ENCODE data around the gene PCAT7.
"Not testable (repeated sequence)": the region's sequence is repeated elsewhere in the genome, so short reads cannot be mapped to it uniquely, and the experiment has no call there.

The PCAT7 gene

DNA sequence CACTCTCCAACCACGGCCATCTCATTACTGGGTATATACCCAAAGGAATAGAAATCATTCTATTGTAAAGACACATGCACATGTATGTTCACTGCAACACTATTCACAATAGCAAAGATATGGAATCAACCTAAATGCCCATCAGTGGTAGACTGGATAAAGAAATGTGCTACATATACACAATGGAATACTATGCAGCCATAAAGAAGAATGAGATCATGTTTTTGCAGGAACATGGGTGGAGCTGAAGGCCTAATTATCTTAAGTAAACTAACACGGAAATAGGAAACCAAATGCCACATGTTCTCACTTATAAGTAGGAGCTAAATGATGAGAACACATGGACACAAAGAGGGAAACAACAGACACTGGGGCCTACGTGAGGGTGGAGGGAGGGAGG lies 9.4 kb downstream of the PCAT7 start:
- DNase-seq, result not testable (repeated sequence)

DNA sequence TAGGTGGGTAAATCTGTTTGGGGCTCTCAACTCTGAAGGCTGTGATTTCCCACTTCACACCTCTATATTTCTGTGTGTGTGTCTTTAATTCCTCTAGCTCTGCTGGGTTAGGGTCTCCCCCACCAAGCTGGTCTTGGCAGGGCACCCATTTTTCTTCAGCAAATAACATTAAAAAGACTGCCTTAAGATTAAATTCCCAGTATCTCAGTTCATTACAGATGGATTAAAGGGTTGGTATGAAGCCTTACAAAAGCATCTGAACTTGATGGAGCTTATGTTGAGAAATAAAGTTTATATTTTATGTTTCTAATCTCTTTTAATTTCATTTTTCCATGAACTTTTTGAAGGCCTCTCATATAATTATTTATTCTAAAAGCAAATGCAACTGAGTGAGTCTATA lies 11.7 kb downstream of the PCAT7 start:
- no peak for DNase-seq

DNA sequence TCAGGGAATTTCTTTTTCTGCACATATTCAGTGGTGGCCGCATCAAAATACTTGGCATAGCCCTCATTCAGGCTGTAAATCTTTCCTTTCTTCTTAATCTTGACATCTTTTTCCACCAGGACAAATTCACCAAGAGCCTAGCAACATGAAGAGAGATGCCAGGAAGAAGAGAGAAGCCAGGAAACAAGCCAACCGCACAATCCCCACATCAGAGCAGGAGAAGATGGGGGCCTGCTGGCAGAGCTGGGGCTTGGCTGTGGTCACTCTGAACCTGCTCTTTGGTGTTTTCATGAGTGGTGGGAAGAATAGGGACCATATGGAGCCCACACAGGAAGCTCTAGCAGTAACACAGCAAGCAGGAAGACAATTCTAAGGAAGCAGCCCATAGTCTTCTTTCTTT lies 12.4 kb downstream of the PCAT7 start:
- DNase-seq, result no peak

DNA sequence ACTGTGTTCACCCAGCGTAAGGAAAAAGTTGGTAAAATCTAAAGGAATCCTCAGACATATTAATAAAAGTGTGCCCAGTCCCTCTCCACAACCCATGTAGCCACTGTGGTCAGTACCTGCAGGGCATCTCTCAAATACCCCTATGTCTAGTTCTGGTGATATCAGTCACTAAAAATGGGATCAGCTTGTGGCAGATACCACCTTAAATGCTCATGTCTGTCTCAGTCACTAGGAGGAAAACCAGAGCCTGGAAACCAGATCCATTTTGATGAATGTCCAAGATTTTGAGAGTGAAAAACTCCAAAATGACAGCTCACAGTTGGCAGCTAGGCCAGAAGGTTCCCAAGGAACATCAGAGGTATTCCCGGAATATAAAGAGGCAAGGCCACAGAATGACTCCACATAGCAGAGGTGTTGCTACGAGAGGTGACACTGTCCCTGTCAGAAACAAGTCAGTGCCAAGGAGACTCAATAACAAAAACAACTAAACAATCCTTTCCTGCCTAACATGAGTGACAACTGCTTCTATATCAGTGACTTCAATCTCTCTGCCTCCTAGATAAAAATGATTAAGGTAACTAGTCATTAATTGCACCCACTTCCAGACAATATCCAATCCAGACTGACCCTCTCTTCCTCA lies 13.5 kb downstream of the PCAT7 start:
- DNase-seq, result no peak

DNA sequence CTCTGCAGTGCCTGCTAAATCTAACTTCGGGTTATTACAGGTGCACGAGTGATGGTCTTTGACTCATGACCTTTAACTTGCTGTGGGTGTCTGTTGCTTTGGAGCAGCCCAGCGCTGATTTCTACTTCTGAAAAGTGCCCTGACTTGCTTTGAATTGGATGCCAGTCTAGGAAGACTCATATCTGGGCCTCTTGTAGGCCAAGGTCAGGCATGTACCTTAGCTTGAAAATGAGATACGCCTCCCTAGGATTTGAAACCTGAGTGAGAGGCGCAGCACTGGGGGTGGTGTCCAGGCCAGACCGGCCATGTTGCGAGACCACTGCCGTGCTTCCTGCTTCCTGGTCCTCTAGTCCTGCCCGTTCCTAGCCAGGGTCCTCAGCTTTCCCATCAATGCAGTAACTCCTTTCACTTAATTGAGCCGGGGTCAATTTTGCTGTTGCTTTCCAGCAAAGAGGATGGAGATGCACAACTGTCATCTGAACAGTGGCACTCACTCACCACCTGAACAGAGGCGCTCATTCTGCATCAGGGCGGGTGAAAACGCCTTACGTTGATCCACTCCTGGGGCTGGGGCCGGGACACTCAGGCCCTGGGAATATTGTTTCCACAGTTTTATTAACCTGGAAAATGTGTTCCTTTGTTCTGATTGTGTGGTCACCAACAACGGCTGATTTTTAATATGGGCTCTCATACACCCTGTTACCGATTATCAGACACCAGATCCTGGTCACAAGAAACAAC lies 14.3 kb downstream of the PCAT7 start:
- DNase-seq, result no peak

DNA sequence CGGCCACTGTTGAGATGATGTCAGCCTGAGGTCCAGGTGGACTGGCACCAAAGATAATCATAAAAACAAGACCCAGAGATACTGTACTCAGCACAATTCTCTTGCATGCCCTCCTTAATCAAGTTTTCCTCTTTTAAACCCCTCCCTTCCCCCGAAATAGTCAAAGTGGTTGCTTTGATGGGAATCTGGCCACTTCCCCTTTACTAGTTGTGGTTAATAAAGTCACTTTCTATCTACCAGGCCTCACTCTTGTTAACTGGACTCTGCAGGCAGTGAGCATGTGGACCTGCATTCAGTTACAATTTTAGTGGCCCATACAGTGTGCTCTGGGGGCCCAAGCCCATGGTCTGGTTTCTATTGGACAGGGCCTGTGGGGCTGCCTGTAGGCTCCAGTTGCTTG lies 21.2 kb downstream of the PCAT7 start:
- no peak for DNase-seq

DNA sequence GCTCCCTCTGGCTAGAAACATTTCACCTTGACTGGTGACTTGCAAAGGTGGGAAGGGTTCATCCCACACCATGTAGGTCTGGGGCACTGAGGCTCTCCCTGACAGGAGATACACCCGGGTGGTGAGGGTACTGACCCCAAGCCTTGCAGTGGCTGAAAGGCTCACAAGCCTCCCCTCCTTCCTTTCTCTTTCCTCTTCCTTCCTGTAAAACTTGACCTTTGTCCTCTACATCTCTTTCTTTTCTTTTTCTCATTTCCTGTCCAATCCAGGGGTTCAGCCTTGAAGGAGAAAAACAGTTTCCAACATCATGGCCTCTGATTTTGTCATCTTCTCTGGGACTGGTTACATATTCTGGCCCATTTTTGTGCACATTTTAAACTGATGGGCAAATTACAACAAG lies 22.2 kb downstream of the PCAT7 start:
- DNase-seq, result no peak

DNA sequence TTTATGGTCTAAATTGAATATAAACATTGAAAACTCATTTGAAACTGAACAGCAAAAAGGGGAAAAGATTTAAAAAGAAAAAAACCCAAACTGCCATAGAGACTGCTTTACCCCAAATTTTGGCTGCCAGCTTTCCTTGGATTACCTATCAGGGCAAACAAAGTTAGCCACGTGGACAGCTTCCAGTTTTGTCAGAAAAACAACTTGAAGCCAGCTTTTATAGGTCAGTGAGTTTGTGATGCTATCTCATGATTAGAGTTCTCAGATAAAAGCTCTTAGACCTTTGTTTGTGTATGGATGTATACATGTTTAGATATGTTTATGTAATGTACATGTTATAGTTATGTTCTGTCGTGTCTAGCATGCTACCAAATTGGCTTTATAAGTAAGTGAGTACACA lies 22.7 kb downstream of the PCAT7 start:
- DNase-seq, result no peak

DNA sequence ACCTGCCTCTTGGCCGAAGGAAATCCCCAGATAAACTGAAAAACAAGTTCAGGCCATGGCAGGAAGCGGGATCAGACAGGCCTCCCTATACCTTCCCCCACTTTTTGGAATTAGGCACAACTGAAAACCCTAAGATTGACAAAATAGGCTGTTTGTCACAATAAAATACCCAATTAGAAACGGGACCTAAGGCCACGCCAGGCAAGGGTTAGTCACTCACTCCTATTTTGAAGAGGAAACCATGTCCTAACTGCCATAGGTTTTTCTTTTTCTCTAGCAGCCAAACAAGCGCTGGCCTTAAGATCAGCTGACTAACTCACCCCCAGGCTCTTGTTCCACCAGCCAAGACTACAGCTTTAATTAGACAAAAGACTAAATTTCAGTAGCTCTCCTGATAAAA lies 26.8 kb downstream of the PCAT7 start:
- DNase-seq, result no peak

DNA sequence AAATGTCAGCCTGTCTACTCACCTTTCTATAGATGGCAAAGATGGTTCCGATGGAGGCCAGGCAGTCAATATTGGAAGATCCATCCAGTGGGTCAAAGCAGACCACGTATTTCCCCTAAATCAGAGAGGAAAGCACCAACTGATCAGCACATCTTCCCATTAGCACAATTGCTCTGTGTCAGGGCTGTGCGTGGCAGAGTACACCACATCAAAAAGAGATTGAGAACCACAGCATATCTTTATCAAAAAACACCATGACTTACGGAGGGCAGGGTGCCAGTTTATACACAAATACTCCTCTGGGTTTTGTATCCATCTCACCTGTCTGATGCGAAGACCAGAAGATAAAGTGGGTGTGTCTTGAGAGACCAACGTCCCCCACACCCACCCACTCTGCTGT lies 29.7 kb downstream of the PCAT7 start:
- no peak for DNase-seq

DNA sequence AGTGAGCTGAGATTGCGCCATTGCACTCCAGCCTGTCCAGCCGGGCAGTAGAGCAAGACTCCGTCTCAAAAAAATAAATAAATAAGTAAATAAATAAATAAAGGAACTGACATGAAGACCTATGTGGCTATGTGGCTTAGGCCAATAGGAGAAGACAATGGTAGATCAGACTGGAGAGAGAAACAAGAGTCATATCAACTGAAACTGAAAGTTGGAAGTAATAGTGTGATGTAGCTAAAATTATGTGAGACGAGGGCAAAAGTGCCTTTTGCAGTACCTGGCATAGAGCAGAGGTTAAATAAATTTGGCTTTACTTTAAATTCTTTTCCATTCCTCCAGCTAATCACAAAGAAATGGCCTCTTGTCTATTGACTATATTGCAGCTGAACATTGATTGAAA lies 31.4 kb downstream of the PCAT7 start:
- no peak for DNase-seq

DNA sequence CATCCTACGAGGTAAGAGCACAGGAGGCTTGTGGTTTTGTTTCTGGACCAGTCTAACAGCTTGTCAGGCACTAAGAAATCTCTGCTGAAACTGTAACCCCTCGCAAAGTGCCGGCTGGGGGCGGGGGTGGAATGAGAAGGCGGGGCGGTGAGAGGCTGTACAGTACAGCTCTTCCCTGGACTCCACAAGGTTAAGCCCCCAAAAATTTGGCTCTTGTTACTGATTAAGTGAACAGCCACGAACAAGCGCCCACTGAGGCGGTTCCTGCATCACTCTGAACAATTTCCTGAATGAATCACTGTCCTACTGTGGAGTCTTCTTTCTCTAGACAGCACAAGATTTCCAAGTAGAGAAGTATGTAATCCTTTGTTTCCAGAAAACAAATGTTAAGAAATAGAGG lies 31.9 kb downstream of the PCAT7 start:
- no peak for DNase-seq

DNA sequence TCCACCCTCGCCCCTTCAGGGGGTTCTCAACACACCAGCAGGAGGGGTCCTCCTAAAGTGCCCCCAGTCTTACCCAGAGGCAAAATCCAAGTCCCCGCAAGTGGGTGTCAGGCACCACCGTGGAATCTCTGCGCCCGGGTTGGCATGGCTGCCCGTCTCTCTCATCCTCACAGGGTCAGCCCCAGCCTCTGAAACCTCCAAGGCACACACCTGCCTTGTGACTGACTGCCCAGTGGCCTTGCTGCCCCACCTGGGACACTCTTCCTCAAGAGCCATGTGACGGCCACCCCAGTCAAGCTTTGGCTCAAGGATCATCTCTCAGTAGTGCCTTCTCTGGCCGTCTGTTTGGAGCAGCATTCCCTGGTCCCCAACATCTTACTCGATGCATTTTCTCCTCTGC lies 33.8 kb downstream of the PCAT7 start:
- DNase-seq, result no peak

DNA sequence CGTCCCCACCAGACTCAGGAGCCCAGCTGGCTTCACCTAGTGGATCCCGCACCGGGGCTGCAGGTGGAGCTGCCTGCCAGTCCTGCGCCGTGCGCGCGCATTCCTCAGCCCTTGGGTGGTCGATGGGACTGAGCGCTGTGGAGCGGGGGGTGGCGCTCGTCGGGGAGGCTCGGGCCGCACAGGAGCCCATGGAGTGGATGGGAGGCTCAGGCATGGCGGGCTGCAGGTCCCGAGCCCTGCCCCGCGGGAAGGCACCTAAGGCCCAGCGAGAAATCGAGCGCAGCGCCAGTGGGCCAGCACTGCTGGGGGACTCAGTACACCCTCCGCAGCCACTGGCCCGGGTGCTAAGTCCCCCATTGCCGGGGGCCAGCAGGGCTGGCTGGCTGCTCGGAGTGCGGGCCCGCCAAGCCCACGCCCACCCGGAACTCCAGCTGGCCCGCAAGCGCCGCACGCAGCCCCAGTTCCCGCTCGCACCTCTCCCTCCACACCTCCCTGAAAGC lies 36.2 kb downstream of the PCAT7 start:
- not testable (repeated sequence) for DNase-seq

DNA sequence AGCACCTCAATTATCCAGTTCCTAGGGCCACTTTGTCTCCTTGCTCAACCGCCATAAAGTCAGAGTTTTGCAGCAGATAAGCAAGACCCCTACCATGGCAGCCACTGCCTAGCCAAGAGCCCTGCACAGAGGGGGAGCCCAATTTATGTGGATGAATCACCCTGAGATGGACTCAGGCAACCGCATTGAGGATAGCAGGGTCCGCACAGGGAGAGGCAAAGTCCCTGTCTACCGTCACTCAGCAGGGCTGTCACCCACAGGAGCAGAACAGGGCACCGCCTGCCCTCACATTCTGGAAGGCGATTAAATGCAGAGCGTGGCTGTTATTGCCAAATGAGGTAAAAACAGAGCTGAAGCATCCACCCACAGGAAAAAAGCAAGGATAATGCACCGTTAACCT lies 37.0 kb downstream of the PCAT7 start:
- no peak for DNase-seq

DNA sequence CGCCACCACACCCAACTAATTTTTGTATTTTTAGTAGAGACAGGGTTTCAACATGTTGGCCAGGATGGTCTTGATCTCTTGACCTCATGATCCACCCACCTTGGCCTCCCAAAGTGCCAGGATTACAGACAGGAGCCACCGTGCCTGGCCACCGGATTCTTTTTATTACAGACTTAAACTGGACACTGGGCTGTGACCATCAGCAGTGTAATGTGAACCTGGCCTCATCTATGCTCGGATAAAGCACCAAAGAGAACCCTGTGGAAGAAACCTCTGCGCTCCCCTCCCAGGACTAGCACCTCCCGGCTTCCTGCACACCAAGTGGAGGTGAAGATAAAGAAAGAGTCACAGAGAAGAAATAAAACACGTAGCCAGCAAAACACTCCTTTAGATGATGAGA lies 37.8 kb downstream of the PCAT7 start:
- not testable (repeated sequence) for DNase-seq

DNA sequence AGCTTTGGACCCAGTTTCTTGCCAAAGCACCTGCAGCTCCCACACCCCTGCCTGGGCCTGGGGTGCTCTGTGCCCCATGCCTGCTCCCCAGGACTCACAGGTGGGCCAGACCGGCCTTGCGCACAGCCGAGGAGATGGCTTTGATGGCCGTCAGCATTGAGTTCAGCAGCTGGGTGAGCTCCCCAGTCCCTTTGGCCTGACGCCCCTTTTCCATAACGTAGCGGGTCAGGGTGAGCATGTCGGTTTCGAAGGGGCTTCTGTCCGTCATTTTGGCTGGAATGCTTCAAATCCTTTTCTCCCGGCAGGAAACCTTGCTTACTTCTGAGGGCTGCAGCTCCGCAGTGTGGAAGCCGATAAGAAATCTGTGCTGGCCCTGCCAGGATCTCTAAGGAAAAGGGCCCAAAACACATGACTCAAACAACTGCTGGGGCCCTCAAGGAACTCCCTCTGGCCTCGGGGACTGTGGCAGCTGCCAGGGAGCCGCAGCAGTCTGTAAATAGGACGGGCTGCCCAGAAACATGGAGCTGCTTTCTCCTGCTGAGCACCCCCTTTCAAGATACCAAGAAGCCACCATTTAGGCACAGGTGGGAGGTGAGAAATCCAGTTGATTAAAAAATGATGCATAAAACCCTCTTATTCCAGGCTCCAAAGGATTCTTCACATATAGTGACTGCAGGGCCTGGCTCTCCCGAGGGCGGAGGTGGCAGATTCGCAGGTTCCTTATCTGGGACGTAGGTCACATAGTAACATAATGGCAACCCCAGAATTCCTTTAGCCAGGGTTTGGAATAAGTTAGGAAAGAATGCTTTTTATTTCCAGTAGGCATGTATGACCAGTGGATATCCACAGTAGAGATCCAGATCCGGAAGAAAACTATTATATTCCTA lies 38.8 kb downstream of the PCAT7 start, which contains the start of gene FBP2:
FBP2 (minus strand) TSS at position 366 of the 887 bp plus-strand sequence; CDS start at position 268, 98 bp downstream.
- DNase-seq, result no peak

DNA sequence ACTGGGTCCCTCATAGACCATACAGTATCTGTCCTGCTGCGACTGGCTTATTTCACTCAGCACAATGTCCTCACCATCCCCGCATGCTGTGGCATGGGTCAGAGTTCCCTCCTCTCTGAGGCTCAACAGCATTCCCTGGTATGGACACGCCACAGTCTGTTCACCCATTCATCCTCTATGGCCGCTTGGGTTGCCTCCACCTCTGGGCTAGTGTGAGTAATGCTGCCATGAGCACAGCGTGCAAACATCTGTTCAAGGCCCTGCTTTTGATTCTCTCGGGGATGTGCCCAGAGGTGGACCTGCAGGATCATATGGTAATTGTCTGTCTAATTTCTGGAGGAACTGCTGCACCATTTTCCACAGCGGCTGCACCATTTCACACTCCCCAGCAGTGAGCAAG lies 44.2 kb downstream of the PCAT7 start:
- DNase-seq, result no peak

DNA sequence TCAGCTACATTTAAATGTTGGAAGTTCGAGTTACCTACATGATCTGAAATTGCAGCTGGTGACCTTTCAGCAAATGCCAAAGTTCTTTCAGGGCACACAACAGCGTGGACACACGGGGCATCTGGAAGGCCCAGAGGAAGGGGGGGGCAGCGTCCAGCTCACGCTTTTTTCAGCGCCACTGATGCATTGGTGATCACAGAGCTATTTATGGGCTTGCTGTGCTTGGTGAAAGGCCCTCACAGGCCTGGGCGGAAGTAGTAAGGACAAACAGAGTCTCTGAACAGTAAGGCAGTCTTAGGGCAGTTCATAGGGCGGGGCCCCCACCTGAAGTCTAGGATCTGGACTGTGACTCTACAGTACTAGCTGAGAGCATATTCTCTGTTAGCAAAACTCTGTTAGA lies 45.4 kb downstream of the PCAT7 start:
- no peak for DNase-seq

DNA sequence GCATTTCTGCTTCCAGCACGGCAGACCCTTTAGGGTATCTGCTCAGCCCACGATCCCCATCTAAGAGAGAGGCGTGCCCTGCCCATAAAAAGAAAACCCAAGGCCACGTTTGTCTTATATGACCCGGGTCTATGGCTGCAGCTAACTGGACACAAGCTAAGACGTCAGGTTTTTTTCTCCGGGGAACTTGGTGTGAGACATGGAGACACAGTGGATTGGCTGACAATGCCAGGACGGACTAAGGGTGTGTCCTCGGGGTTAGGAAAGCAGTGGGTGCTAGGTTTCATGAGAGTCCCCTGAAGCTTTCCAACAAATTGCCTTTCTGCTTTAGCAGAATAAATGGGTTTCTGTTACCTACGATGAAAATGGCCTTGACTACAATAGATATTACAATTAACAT lies 45.8 kb downstream of the PCAT7 start:
- no peak for DNase-seq

DNA sequence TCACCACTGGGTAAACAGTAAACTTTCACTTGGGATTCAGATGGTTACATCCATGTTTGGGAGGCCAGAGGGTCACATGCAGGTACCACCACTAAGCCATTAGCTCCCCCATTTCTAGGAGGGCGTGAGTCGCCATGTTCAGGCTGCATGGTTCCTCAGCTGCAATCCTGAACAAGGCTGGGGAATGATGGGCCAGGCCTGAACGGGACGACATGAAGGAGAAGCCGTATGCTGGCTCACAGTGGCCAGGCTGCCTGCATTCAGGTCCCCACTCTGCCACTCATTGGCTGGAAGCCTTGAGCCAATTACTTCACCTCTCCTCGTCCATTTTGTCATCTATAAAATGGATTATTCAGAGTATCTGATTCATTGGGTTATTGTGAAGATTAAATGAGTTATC lies 47.8 kb downstream of the PCAT7 start:
- DNase-seq, result no peak

DNA sequence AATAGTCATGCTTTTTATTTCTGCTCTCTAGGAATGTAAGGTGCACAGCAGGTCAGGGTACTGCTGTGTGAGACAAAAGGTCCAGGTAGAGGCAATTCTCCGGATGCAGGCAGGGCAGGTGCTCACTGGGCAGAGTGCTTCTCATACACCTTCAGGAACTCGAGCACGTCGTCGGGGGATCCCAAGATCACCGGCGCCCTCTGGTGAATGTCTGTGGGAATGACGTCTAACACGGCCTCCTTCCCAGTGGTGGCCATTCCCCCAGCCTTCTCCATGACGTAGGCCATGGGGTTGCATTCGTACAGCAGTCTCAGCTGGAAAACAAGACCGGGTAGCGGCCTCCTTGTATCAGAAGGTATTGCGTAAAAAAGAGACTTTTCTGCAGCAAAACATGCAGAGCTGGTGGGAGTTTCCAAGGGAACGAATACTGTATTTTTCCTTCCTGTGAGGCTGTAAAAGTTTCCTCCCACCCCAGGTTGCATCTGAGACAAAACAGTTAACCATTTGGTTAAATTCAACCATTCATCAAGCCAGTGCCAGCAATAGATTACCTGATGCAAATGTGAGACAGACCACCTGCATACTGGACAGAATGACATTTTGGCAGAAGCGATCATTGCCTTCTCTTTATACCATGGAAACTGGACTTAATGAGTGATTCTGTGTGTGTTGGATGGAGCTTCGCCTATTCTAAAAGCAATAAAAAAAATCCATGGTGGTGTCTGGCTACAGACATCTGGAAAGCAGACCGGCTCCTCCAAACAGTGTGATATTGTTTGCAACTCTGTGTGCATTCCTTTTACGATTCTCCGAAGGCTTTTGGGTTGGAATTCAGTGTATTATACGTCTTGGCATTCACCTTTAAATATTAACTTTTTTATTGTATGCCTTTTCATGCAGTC lies 48.6 kb downstream of the PCAT7 start:
- peak; percentile 3 to 16 for DNase-seq
